Measurements from ENCODE around the gene AHCYL1. TPM values are rescaled to one million over a fixed set of nuclear protein-coding genes. Genes with fewer than 3 reads are reported as not detected.

AHCYL1 gene
- total RNA-seq, 3 donors from 2014 or later = 87.5 to 116 (median 87.8) TPM

GRCh38 chr1:110012100-110012780 is 27.7 kb downstream of the AHCYL1 start:
- Histone ChIP-seq H3K4me1 (ENCODE audit: low read depth) (no peaks in the 10 kb centered on the region), H3K9me3 (no peaks in the 10 kb centered on the region), H3K4me3 (no peak overlapping the region), H3K36me3 (ENCODE audit: low read depth) (peaks cover 12% of the 10 kb centered on the region)
- TF ChIP-seq, protein P1, sequence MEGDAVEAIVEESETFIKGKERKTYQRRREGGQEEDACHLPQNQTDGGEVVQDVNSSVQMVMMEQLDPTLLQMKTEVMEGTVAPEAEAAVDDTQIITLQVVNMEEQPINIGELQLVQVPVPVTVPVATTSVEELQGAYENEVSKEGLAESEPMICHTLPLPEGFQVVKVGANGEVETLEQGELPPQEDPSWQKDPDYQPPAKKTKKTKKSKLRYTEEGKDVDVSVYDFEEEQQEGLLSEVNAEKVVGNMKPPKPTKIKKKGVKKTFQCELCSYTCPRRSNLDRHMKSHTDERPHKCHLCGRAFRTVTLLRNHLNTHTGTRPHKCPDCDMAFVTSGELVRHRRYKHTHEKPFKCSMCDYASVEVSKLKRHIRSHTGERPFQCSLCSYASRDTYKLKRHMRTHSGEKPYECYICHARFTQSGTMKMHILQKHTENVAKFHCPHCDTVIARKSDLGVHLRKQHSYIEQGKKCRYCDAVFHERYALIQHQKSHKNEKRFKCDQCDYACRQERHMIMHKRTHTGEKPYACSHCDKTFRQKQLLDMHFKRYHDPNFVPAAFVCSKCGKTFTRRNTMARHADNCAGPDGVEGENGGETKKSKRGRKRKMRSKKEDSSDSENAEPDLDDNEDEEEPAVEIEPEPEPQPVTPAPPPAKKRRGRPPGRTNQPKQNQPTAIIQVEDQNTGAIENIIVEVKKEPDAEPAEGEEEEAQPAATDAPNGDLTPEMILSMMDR (IDR thresholded peaks at IDR 0.05) = no peak
- ATAC-seq = peak; percentile 47
- intact Hi-C loops (cut with DNase I, micrococcal nuclease) = no loop called here
- DNase-seq = no peak

DNA sequence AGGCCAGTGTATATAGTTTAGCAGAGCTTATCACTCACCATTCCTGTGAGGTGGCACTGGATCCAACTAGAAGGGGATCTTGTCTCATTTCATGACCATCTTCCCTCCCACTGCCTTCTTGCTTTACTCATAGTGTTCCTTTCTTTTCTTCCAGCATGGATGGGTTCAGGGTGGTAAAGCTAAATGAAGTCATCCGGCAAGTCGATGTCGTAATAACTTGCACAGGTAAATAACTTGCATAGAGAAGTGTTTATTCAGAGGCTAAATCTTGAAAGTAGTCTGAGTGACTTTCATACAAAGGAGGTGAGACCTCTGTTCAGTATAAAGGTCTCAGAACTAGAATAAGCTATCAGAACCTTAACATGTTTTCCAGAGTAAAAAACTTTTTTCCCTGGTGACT is 33.2 kb downstream of the AHCYL1 start:
- H3K4me1 ChIP-seq (ENCODE audit: low read depth) = no peaks in the 10 kb centered on the region
- DNase-seq = no peak
- H3K9me3 ChIP-seq = no peaks in the 10 kb centered on the region
- H3K36me3 ChIP-seq (ENCODE audit: low read depth) = peaks cover 21% of the 10 kb centered on the region
- no peak for ATAC-seq
- TF ChIP-seq, protein P1 (IDR thresholded peaks at IDR 0.05) = no peak
- intact Hi-C loops (cut with DNase I, micrococcal nuclease) = no loop called here
- no peak overlapping the region for H3K4me3 ChIP-seq

GRCh38 chr1:110018396-110018795 is 33.8 kb downstream of the AHCYL1 start:
- H3K36me3 ChIP-seq (ENCODE audit: low read depth) = peaks cover 21% of the 10 kb centered on the region
- intact Hi-C loops (cut with DNase I, micrococcal nuclease) = no loop called here
- no peak overlapping the region for H3K4me3 ChIP-seq
- no peaks in the 10 kb centered on the region for H3K4me1 ChIP-seq (ENCODE audit: low read depth)
- H3K9me3 ChIP-seq = no peaks in the 10 kb centered on the region
- ATAC-seq = no peak
- TF ChIP-seq, protein P1 (IDR thresholded peaks at IDR 0.05) = no peak
- DNase-seq = no peak

GRCh38 chr1:110019770-110020169 is 35.2 kb downstream of the AHCYL1 start:
- ATAC-seq (peak; percentile 19), DNase-seq (no peak)
- Histone ChIP-seq H3K36me3 (ENCODE audit: low read depth) (peaks cover 21% of the 10 kb centered on the region), H3K4me1 (ENCODE audit: low read depth) (no peaks in the 10 kb centered on the region), H3K9me3 (no peaks in the 10 kb centered on the region), H3K4me3 (no peak overlapping the region)
- TF ChIP-seq, protein P1 (IDR thresholded peaks at IDR 0.05) = no peak
- intact Hi-C loops (cut with DNase I, micrococcal nuclease) = no loop called here

DNA sequence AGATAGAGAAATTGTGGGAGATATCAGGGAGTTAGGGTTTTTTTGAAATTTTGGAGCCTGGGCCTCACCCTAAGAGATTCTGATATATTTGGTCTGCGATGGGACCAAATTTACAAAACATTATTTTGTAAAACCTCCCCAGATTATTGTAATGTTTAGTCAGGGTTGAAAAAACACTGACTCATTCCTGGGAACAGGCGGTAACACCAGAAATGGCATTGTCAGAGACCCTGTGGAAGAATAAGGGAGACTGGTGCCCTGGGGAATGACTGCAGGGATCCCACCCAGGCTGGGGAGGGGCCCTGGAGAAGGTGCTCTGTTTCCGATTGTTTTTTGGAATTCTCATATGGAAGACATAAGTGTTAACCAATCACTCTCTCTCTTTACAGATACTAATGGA is 36.7 kb downstream of the AHCYL1 start:
- Histone ChIP-seq H3K9me3 (no peaks in the 10 kb centered on the region), H3K36me3 (ENCODE audit: low read depth) (peaks cover 15% of the 10 kb centered on the region), H3K4me1 (ENCODE audit: low read depth) (no peaks in the 10 kb centered on the region), H3K4me3 (no peak overlapping the region)
- no peak for DNase-seq
- no peak for ATAC-seq
- TF ChIP-seq, protein P1 (IDR thresholded peaks at IDR 0.05) = no peak
- intact Hi-C loops (cut with DNase I, micrococcal nuclease) = no loop called here

Data from mucosa of descending colon (tissue), 3 donors.